ENCODE results near the gene RPRD1B. TPM values are rescaled to one million over a fixed set of nuclear protein-coding genes. Genes with fewer than 3 reads are reported as not detected.

RPRD1B gene
- total RNA-seq, 1 experiment from 2014 or later: 112 TPM

DNA sequence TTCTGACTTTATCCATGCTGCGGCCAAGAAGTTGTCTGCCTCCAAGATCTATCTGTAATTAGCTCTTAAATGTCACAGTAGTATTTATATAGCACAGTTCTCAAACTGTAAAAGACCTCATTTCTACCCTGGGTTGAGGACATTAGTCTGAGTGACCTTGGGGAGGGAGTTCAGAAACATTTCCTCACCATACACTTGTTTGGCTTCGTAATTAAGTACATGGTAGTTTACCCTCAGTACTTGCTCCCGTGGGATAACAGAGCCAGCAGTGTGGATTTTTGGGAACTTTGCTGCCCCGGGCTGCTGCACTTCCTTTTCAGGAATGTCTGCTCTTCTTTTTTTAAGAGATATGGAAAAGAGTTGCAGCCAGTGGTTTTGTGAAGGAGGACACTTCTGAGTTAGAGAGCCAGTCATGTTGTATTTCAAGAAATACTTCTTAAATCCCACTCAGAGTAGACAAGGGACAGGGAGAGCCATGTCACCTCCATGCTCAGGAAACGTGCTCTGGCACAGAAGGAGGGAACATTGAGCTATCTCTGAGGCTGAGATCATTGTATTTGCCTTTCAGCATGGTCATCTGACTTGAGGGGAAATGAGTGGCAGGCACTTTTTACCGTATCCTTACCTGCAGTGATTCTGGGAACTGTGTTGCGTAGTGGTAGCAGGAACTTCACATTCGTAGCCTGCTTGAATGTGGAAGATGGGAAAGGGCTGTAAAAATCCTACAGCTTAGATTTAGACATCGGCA lies 33.6 kb downstream of the RPRD1B start:
- H3K9me3 ChIP-seq: no peaks in the 10 kb centered on the region
- DNase-seq: no peak
- H3K36me3 ChIP-seq (ENCODE audit: control insufficient read depth, insufficient read depth, low read length): peaks cover 17% of the 10 kb centered on the region
- ChIA-PET CTCF (interaction anchor here (0.6 to 1.0 kb wide), 2 partner anchors 9 to 154 kb away, joined by 3 read pairs; no protein-coding TSS in a partner anchor), POLR2A (no interaction called here)
- intact Hi-C loops (cut with micrococcal nuclease; ENCODE audit: unreplicated experiment): no loop called here
- no TSS peak for BruUV-seq (replicated peaks)
- no peak overlapping the region for H3K4me3 Mint-ChIP-seq (ENCODE audit: unreplicated experiment)
- TF ChIP-seq, protein P1, sequence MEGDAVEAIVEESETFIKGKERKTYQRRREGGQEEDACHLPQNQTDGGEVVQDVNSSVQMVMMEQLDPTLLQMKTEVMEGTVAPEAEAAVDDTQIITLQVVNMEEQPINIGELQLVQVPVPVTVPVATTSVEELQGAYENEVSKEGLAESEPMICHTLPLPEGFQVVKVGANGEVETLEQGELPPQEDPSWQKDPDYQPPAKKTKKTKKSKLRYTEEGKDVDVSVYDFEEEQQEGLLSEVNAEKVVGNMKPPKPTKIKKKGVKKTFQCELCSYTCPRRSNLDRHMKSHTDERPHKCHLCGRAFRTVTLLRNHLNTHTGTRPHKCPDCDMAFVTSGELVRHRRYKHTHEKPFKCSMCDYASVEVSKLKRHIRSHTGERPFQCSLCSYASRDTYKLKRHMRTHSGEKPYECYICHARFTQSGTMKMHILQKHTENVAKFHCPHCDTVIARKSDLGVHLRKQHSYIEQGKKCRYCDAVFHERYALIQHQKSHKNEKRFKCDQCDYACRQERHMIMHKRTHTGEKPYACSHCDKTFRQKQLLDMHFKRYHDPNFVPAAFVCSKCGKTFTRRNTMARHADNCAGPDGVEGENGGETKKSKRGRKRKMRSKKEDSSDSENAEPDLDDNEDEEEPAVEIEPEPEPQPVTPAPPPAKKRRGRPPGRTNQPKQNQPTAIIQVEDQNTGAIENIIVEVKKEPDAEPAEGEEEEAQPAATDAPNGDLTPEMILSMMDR (IDR thresholded peaks at IDR 0.05; ENCODE audit: insufficient read depth in 1 of 2, low read depth in 1 of 2, low read length in 1 of 2, severe bottlenecking in 1 of 2, unreplicated experiment in 1 of 2): no peak
- H3K9me3 Mint-ChIP-seq (ENCODE audit: unreplicated experiment): no peaks in the 10 kb centered on the region
- no peaks in the 10 kb centered on the region for H3K4me1 Mint-ChIP-seq (ENCODE audit: low read depth, unreplicated experiment)
- no peaks in the 10 kb centered on the region for H3K27me3 ChIP-seq (replicated peaks; ENCODE audit: control insufficient read depth, insufficient read depth, low read length)
- H3K36me3 Mint-ChIP-seq (ENCODE audit: insufficient read depth, unreplicated experiment): peaks cover 66% of the 10 kb centered on the region
- H3K27ac Mint-ChIP-seq (ENCODE audit: unreplicated experiment): no peak overlapping the region
- no peaks in the 10 kb centered on the region for H3K4me1 ChIP-seq
- H3K27me3 Mint-ChIP-seq (ENCODE audit: insufficient read depth, unreplicated experiment): no peaks in the 10 kb centered on the region
- H3K4me3 ChIP-seq (ENCODE audit: low read depth, low read length): no peak overlapping the region

DNA sequence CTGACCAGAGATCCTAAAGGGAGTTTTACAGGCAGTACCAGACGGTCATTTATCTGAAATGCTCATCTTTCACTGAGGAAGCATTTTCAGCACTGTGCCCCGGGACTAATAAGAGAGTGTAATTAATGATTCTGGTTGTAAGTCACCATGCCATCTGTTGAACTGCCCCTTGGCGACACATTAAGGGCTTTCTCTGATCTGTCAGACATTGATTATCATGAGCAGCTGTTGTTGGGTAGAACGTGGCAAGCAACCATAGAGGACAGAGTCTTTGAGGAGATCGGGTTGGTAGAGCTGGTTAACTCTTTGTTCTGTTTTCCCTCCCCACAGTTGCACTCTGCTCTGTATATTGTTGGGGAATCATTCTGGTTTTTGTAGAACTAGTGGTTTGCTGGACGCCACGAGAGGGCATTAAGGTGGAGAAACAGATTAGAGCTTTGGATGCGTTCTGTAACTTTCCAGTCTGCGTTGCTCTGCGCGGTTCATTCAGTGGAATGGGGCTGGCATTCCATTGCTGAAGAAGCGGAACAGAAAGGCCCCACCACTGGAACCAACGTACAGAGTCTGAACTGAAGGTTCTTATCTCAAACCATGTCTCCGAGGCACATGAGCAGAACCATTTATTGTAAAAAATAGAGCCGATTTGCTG lies 34.3 kb downstream of the RPRD1B start:
- no peak overlapping the region for H3K4me3 ChIP-seq (ENCODE audit: low read depth, low read length)
- no peaks in the 10 kb centered on the region for H3K27me3 Mint-ChIP-seq (ENCODE audit: insufficient read depth, unreplicated experiment)
- no TSS peak for BruUV-seq (replicated peaks)

DNA sequence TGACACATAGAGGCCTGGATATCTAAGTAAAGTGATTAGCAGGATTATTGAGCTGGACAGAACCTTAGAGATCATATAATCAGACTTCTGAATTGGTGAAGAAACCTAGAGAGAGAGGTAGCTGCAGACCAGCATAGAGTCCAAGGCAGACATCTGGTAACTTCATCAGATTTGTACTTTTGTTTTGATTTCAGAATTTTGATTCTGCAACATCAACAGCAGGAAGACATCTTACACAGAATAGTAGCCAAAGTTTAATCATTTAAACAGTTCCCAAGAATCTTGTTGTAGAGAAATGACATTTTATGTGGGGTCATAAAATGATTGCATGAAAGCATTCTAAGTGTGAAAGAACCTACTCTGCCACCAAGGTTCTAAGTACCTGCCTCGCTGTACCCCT lies 39.4 kb downstream of the RPRD1B start:
- no peak overlapping the region for H3K4me3 ChIP-seq (ENCODE audit: low read depth, low read length)
- Mint-ChIP-seq H3K9me3 (ENCODE audit: unreplicated experiment) (no peaks in the 10 kb centered on the region), H3K27ac (ENCODE audit: unreplicated experiment) (no peak overlapping the region), H3K27me3 (ENCODE audit: insufficient read depth, unreplicated experiment) (no peaks in the 10 kb centered on the region), H3K36me3 (ENCODE audit: insufficient read depth, unreplicated experiment) (peaks cover 94% of the 10 kb centered on the region), H3K4me1 (ENCODE audit: low read depth, unreplicated experiment) (peaks cover 13% of the 10 kb centered on the region), H3K4me3 (ENCODE audit: unreplicated experiment) (no peak overlapping the region)
- DNase-seq: no peak
- ChIA-PET CTCF (interaction anchor here (0.7 to 3.6 kb wide), 48 partner anchors 8 to 336 kb away, joined by 3 to 147 read pairs (median 6); partner anchors contain the start of genes RPRD1B, TGM2 and TTI1), POLR2A (no interaction called here)
- no peaks in the 10 kb centered on the region for H3K27me3 ChIP-seq (replicated peaks; ENCODE audit: control insufficient read depth, insufficient read depth, low read length)
- H3K36me3 ChIP-seq (ENCODE audit: control insufficient read depth, insufficient read depth, low read length): peaks cover 5% of the 10 kb centered on the region
- H3K9me3 ChIP-seq: no peaks in the 10 kb centered on the region
- TF ChIP-seq, protein P1 (IDR thresholded peaks at IDR 0.05; ENCODE audit: insufficient read depth in 1 of 2, low read depth in 1 of 2, low read length in 1 of 2, severe bottlenecking in 1 of 2, unreplicated experiment in 1 of 2): no peak
- no TSS peak for BruUV-seq (replicated peaks)
- intact Hi-C loops (cut with micrococcal nuclease; ENCODE audit: unreplicated experiment): loop anchor here (1.0 to 2.0 kb wide), 5 partner anchors 16 to 335 kb away; partner anchors contain the start of gene TGM2
- H3K4me1 ChIP-seq: peaks cover 4% of the 10 kb centered on the region; the same call in 1 of the 2 replicates

More for the DNA sequence above, 34.3 kb downstream of the RPRD1B start:
- intact Hi-C loops (cut with micrococcal nuclease; ENCODE audit: unreplicated experiment): no loop called here
- TF ChIP-seq, protein P1 (IDR thresholded peaks at IDR 0.05; ENCODE audit: insufficient read depth in 1 of 2, low read depth in 1 of 2, low read length in 1 of 2, severe bottlenecking in 1 of 2, unreplicated experiment in 1 of 2): no peak
- POLR2A ChIA-PET: no interaction called here
- no peaks in the 10 kb centered on the region for H3K4me1 ChIP-seq
- no peaks in the 10 kb centered on the region for H3K27me3 ChIP-seq (replicated peaks; ENCODE audit: control insufficient read depth, insufficient read depth, low read length)
- Mint-ChIP-seq H3K4me3 (ENCODE audit: unreplicated experiment) (no peak overlapping the region), H3K4me1 (ENCODE audit: low read depth, unreplicated experiment) (no peaks in the 10 kb centered on the region), H3K27ac (ENCODE audit: unreplicated experiment) (no peak overlapping the region), H3K36me3 (ENCODE audit: insufficient read depth, unreplicated experiment) (peaks cover 73% of the 10 kb centered on the region), H3K9me3 (ENCODE audit: unreplicated experiment) (no peaks in the 10 kb centered on the region)
- H3K9me3 ChIP-seq: no peaks in the 10 kb centered on the region
- no peak for DNase-seq
- H3K36me3 ChIP-seq (ENCODE audit: control insufficient read depth, insufficient read depth, low read length): peaks cover 14% of the 10 kb centered on the region
- CTCF ChIA-PET: interaction anchor here (1.0 kb wide), 1 partner anchor 10 kb away, joined by 3 read pairs; no protein-coding TSS in a partner anchor
